Nephron (organoid): ENCODE results near the gene PSME3.
A peak's percentile ranks its signal among the peaks of the same experiment; 100 is the strongest.
"Not testable (repeated sequence)": the region's sequence is repeated elsewhere in the genome, so short reads cannot be mapped to it uniquely, and the experiment has no call there.

Experiments
- H3K27ac Mint-ChIP-seq, 3 experiments: 2 replicates each; pipeline ENCODE4 v1.8.0; 2020; ENCODE audit warnings: mixed read lengths in 3 of 3, mild to moderate bottlenecking in 2 of 3, moderate library complexity in 1 of 3
- H3K27me3 Mint-ChIP-seq: 2 replicates; pipeline ENCODE4 v1.8.0; 2021; ENCODE audit warnings: low read depth, mild to moderate bottlenecking, moderate library complexity, mixed read lengths
- H3K36me3 Mint-ChIP-seq: 2 replicates; pipeline ENCODE4 v1.8.0; 2020; ENCODE audit warnings: low read depth, mixed read lengths
- H3K4me1 Mint-ChIP-seq: 2 replicates; pipeline ENCODE4 v1.8.0; 2020; ENCODE audit warnings: mixed read lengths
- H3K4me3 Mint-ChIP-seq, 3 experiments: 2 replicates each; pipeline ENCODE4 v1.8.0; 2020; ENCODE audit warnings: mild to moderate bottlenecking in 3 of 3, mixed read lengths in 3 of 3, moderate library complexity in 2 of 3
- H3K9me3 Mint-ChIP-seq: 2 replicates; pipeline ENCODE4 v1.8.0; 2020; ENCODE audit warnings: mixed read lengths
- TF ChIP-seq, protein P1 (sequence below), 3 experiments: fragments of 200-600 bp; sonication (generic); IDR thresholded peaks; one replicate each; pipeline ENCODE4 v1.5.0; 2021; ENCODE audit warnings: antibody characterized with exemption in 3 of 3; ENCODE audit not compliant: unreplicated experiment in 3 of 3

Gene PSME3

DNA sequence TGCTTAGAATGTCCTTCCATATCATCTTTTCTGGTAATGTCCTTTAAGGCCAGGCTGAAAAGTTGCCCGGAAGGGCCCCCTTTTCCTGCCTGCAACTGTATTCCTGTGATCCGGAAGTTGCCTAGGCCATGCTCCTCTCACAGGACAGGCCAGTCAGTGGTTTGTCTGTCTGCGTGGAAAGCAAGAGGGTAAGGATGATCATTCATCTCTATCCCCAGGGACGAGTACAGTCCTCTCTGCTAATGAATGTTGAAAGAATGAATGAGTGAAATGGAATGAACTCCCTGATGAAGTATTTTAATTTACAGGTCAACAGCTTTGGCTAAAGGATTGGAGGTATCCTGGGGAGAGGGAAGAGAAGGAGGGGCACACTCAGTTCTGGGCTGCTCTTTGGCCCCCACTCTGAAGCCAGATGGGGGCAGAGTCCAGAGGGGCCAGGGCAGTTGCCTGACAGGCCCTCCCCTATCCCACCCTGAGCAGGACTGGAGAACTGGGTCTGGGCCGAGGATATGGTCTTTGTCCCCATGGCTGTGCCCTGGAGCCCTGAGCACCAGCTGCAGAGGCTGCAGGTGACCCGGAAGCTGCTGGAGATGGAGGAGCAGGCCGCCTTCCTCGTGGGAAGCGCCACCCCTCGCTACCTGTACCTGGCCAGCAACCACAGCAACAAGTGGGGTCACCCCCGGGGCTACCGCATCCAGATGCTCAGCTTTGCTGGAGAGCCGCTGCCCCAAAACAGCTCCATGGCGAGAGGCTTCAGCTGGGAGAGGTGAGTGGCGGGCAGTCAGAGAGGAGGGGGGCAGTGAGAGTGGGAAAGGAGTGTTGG is 21.0 kb downstream of the PSME3 start:
- TF ChIP-seq, protein P1, sequence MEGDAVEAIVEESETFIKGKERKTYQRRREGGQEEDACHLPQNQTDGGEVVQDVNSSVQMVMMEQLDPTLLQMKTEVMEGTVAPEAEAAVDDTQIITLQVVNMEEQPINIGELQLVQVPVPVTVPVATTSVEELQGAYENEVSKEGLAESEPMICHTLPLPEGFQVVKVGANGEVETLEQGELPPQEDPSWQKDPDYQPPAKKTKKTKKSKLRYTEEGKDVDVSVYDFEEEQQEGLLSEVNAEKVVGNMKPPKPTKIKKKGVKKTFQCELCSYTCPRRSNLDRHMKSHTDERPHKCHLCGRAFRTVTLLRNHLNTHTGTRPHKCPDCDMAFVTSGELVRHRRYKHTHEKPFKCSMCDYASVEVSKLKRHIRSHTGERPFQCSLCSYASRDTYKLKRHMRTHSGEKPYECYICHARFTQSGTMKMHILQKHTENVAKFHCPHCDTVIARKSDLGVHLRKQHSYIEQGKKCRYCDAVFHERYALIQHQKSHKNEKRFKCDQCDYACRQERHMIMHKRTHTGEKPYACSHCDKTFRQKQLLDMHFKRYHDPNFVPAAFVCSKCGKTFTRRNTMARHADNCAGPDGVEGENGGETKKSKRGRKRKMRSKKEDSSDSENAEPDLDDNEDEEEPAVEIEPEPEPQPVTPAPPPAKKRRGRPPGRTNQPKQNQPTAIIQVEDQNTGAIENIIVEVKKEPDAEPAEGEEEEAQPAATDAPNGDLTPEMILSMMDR (IDR thresholded peaks at IDR 0.05; ENCODE audit: unreplicated experiment in 3 of 3), result no peak
- peaks cover 29% of the 10 kb centered on the region for H3K4me1 Mint-ChIP-seq
- H3K9me3 Mint-ChIP-seq, result no peaks in the 10 kb centered on the region
- no peaks in the 10 kb centered on the region for H3K36me3 Mint-ChIP-seq
- no peak overlapping the region for H3K4me3 Mint-ChIP-seq
- H3K27ac Mint-ChIP-seq, result peak overlapping the region in 2 of 3 experiments; percentile 20 to 34
- no peaks in the 10 kb centered on the region for H3K27me3 Mint-ChIP-seq

DNA sequence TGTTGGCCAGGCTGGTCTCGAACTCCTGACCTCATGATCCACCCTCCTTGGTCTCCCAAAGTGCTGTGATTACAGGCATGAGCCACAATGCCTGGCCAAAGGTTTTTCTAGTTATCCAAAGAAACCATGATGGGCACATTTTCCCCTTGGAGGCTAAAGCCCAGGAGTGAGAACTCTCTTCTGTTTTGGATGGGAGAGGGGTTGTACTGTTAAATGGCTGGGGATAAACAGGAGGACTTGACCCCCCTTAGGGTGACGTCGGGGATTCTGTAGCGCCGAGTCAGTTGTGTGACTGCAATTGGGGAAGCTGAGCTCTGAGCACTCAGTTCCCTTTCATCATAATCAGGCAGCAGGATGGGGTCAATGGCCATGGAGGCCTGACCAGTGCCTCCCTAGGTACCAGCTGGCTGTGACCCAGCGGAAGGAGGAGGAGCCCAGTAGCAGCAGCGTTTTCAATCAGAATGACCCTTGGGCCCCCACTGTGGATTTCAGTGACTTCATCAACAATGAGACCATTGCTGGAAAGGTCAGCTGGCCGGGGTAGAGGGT is 21.9 kb downstream of the PSME3 start:
- Mint-ChIP-seq H3K9me3 (no peaks in the 10 kb centered on the region), H3K27me3 (no peaks in the 10 kb centered on the region), H3K4me1 (peaks cover 27% of the 10 kb centered on the region), H3K4me3 (no peak overlapping the region), H3K36me3 (no peaks in the 10 kb centered on the region), H3K27ac (no peak overlapping the region)
- TF ChIP-seq, protein P1 (IDR thresholded peaks at IDR 0.05; ENCODE audit: unreplicated experiment in 3 of 3), result no peak

DNA sequence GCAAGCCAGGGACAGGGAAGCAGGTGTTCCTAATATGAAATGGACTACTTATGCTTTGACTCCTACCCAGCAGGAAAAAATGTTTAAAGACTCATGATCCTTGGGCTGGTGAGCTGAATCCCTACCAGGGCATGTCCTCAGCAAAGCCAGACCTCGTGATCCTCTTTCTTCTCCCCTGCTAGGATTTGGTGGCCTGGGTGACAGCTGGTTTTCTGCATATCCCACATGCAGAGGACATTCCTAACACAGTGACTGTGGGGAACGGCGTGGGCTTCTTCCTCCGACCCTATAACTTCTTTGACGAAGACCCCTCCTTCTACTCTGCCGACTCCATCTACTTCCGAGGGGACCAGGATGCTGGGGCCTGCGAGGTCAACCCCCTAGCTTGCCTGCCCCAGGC is 22.9 kb downstream of the PSME3 start:
- not testable (repeated sequence) for H3K9me3 Mint-ChIP-seq, H3K4me3 Mint-ChIP-seq, H3K27ac Mint-ChIP-seq, H3K27me3 Mint-ChIP-seq, H3K36me3 Mint-ChIP-seq
- H3K4me1 Mint-ChIP-seq, result peaks cover 17% of the 10 kb centered on the region

DNA sequence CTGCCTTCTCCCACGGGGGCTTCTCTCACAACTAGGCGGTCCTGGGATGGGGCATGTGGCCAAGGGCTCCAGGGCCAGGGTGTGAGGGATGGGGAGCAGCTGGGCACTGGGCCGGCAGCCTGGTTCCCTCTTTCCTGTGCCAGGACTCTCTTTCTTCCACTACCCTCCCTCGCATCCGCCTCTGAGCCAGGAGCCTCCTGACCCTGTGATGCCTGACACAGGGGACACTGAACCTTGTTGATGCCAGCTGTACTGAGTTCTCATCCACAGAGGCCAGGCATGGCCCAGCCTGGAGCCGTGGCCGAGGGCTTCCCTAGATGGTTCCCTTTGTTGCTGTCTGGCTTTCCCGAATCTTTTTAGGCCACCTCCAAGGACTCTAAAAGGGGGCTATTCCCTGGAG is 23.3 kb downstream of the PSME3 start:
- H3K27ac Mint-ChIP-seq, H3K9me3 Mint-ChIP-seq, H3K36me3 Mint-ChIP-seq, H3K4me3 Mint-ChIP-seq, H3K27me3 Mint-ChIP-seq: not testable (repeated sequence)
- H3K4me1 Mint-ChIP-seq, result peaks cover 15% of the 10 kb centered on the region

DNA sequence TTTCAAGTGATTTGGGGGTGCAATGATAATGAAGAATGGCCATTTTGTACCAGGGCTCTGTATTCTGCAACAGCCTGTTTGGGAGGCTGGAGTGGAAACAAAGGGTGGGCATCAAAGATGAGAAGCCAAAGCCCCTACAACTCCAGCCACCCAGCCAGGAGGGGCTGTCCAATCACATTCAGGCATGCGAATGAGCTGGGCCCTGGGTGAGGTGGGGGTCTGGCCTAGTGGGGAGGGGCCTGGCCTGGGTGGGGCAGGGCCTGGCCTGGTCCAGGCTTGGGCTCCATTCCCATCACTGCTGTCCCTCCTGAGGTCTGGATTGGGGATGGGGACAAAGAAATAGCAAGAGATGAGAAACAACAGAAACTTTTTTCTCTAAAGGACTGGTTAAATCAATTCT is 24.2 kb downstream of the PSME3 start:
- TF ChIP-seq, protein P1 (IDR thresholded peaks at IDR 0.05; ENCODE audit: unreplicated experiment in 3 of 3), result no peak
- Mint-ChIP-seq H3K36me3 (no peaks in the 10 kb centered on the region), H3K27me3 (no peaks in the 10 kb centered on the region), H3K27ac (no peak overlapping the region), H3K9me3 (no peaks in the 10 kb centered on the region), H3K4me1 (peaks cover 15% of the 10 kb centered on the region), H3K4me3 (no peak overlapping the region)

DNA sequence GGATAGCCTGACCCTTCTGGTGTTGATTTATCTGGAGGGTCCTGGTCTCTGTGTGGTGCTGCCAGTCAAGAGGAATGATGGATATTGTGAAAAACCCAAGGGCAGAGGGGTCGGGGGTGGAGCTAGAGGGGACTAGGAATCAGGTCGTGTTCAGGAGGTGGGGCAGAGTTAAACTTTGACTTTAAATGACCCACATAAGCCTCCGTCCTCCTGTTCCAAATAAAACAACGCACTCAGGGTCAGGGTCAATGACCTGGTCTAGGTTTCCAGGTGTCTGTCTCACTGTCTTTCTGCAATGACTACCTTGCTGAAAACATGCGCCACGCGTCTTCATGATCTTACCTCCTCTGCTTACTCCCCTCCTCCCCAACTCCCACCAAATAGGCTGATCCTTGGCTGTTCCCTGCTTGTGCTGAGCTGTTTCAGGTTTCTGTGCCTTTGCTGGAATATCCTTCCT is 32.5 kb downstream of the PSME3 start:
- Mint-ChIP-seq H3K9me3 (peaks cover 6% of the 10 kb centered on the region), H3K4me3 (no peak overlapping the region), H3K4me1 (peaks cover 18% of the 10 kb centered on the region), H3K27ac (peak overlapping the region in 1 of 3 experiments; percentile 44), H3K27me3 (peaks cover 13% of the 10 kb centered on the region), H3K36me3 (peaks cover 4% of the 10 kb centered on the region)
- TF ChIP-seq, protein P1 (IDR thresholded peaks at IDR 0.05; ENCODE audit: unreplicated experiment in 3 of 3), result no peak

DNA sequence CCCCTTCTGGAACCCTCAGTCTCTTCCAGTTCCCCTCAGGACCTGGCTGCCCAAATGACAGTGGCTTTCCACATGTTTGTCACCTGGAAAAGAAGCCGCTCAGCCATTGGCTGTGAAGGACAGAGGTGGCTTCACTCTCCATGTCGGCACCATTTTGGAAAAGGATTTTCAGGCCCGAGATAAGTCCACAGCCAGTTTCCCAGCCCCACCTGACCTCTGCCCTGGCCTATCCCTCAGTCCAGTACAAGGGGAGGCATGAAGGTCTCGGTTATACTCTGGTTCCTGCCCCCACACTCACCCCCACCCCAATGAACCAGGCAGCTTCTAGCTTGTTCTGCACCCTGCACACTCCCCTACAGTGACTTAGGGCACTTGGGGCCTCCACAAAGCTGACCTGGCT is 33.0 kb downstream of the PSME3 start:
- Mint-ChIP-seq H3K27me3 (peaks cover 13% of the 10 kb centered on the region), H3K4me1 (peaks cover 18% of the 10 kb centered on the region), H3K9me3 (peaks cover 6% of the 10 kb centered on the region), H3K27ac (peak overlapping the region in 1 of 3 experiments; percentile 44), H3K4me3 (no peak overlapping the region), H3K36me3 (peaks cover 4% of the 10 kb centered on the region)
- TF ChIP-seq, protein P1 (IDR thresholded peaks at IDR 0.05; ENCODE audit: unreplicated experiment in 3 of 3), result no peak
